Esophagus muscularis mucosa (tissue), 4 donors: ENCODE data around the gene COL26A1. TPM values are rescaled to one million over a fixed set of nuclear protein-coding genes. Genes with fewer than 3 reads are reported as not detected.
"Not testable (repeated sequence)": the region's sequence is repeated elsewhere in the genome, so short reads cannot be mapped to it uniquely, and the experiment has no call there.

ENCODE experiments used
- DNase-seq: peaks from one replicate; pipeline ENCODE4 v3.0.0-alpha.2; 2017; ENCODE audit errors: extremely low spot score
- H3K27ac ChIP-seq, 4 donors: fragments of 200-600 bp; sonication (generic); replicated peaks in 1 of 4; 1 replicate in 3 of 4; 2 replicates in 1 of 4; pipeline ENCODE4 v1.5.1; 2016 to 2019; ENCODE audit warnings: mild to moderate bottlenecking in 1 of 4
- H3K27me3 ChIP-seq, 4 donors: fragments of 200-600 bp; sonication (generic); one replicate each; pipeline versions ENCODE4 v1.5.1 to v1.6.0; 2016 to 2019
- H3K36me3 ChIP-seq, 4 donors: fragments of 200-600 bp; sonication (generic); one replicate each; pipeline ENCODE4 v1.5.1; 2016 to 2019
- H3K4me1 ChIP-seq, 4 donors: fragments of 200-600 bp; sonication (generic); one replicate each; pipeline ENCODE4 v1.5.1; 2016 to 2019
- H3K4me3 ChIP-seq, 4 donors: fragments of 200-600 bp; sonication (generic); 1 replicate in 2 of 4; 2 replicates in 2 of 4; pipeline ENCODE4 v1.5.1; 2016 to 2019; ENCODE audit warnings: mild to moderate bottlenecking in 4 of 4, moderate library complexity in 1 of 4
- H3K9me3 ChIP-seq, 4 donors: fragments of 200-600 bp; sonication (generic); 1 replicate in 3 of 4; 2 replicates in 1 of 4; pipeline ENCODE4 v1.5.1; 2016 to 2019
- EP300 ChIP-seq: sonication (generic); formaldehyde crosslinking; IDR thresholded peaks from one replicate; pipeline ENCODE4 v1.6.1; 2017; ENCODE audit warnings: antibody characterized with exemption
- POLR2A ChIP-seq: fragments of 450-650 bp; IDR thresholded peaks from one replicate; pipeline ENCODE4 v1.6.1; 2017; ENCODE audit warnings: antibody characterized with exemption, moderate library complexity, mild to moderate bottlenecking, low read depth
- POLR2AphosphoS5 ChIP-seq, 2 donors: sonication (generic); formaldehyde crosslinking; IDR thresholded peaks; one replicate each; pipeline ENCODE4 v1.6.1; 2017; ENCODE audit warnings: antibody characterized with exemption in 2 of 2
- WGBS: methylation state at CpG from one replicate; pipeline ENCODE4 v1.1.5; 2018; 5-methylcytosine and 5-hydroxymethylcytosine counted together
- intact Hi-C: fragments of 100-400 bp; cut with DNase I; formaldehyde crosslinking; loops from one replicate; pipeline ENCODE4 v1.15.1; 2023
- total RNA-seq, 4 donors: library from RNA; depleted of rRNA; stranded (reverse); fragments of >200 nt; gene quantifications; one replicate each; pipeline versions ENCODE4 v1.1.0 to v1.2.1, GENCODE V29; 2016
- TF ChIP-seq, protein P1 (sequence below), 3 experiments: fragments of 200-600 bp in 2 of 3; fragments of 450-650 bp in 1 of 3; sonication (generic) in 2 of 3; IDR thresholded peaks; one replicate each; pipeline ENCODE4 v1.5.1; 2017 to 2019; ENCODE audit warnings: antibody characterized with exemption in 3 of 3, mild to moderate bottlenecking in 2 of 3, moderate library complexity in 1 of 3

The COL26A1 gene
- total RNA-seq, 4 donors from 2014 or later: not detected

DNA sequence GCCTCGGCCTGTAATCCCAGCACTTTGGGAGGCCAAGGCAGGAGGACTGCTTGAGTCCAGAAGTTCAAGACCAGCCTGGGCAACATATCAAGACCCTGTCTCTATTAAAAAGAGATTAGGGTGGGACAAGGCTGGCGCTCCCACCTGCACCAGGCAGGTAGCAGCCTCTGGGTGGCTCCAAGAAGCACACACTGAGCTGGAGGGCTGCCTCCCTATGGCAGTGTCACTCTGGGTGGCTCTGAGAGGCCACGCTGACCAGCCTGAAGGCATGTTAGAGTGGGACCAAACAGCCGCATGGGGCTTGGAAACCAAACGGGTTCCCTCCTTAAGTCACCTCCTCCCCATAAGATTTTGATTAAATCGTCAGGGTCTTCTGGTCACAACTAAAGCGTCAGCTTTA is 19.8 kb upstream of the COL26A1 start:
- TF ChIP-seq POLR2AphosphoS5 (IDR thresholded peaks at IDR 0.05) (no peak), POLR2A (no peak), EP300 (no peak)
- TF ChIP-seq, protein P1, sequence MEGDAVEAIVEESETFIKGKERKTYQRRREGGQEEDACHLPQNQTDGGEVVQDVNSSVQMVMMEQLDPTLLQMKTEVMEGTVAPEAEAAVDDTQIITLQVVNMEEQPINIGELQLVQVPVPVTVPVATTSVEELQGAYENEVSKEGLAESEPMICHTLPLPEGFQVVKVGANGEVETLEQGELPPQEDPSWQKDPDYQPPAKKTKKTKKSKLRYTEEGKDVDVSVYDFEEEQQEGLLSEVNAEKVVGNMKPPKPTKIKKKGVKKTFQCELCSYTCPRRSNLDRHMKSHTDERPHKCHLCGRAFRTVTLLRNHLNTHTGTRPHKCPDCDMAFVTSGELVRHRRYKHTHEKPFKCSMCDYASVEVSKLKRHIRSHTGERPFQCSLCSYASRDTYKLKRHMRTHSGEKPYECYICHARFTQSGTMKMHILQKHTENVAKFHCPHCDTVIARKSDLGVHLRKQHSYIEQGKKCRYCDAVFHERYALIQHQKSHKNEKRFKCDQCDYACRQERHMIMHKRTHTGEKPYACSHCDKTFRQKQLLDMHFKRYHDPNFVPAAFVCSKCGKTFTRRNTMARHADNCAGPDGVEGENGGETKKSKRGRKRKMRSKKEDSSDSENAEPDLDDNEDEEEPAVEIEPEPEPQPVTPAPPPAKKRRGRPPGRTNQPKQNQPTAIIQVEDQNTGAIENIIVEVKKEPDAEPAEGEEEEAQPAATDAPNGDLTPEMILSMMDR (IDR thresholded peaks at IDR 0.05): no peak
- H3K27ac ChIP-seq: no peak overlapping the region
- peaks cover 0 to 6% (median 0%) of the 10 kb centered on the region in 4 donors for H3K27me3 ChIP-seq
- H3K4me1 ChIP-seq: no peaks in the 10 kb centered on the region
- H3K9me3 ChIP-seq: no peaks in the 10 kb centered on the region
- DNase-seq: no peak
- H3K4me3 ChIP-seq: no peak overlapping the region
- H3K36me3 ChIP-seq: no peaks in the 10 kb centered on the region
- 84% methylated on average over 7 of the region's 7 CpGs for WGBS
- intact Hi-C loops: no loop called here

DNA sequence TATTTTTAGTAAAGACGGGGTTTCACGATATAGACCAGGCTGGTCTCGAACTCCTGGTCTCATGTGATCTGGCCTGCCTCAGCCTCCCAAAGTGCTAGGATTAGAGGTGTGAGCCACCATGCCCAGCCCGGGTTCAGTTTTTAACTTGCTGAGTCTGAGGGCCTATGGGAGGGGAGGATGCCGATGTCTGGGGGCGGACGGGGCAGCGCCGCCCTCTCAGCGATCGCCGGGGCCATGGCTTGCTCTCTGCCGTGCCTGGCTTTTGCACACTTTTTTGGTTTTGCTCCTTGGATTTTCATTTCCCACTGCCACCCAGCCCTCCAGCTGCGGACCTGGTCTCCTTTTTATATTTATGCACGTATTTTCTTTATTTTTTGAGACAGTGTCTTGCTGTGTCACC is 15.2 kb upstream of the COL26A1 start:
- WGBS: 88% methylated on average over 15 of the region's 15 CpGs

DNA sequence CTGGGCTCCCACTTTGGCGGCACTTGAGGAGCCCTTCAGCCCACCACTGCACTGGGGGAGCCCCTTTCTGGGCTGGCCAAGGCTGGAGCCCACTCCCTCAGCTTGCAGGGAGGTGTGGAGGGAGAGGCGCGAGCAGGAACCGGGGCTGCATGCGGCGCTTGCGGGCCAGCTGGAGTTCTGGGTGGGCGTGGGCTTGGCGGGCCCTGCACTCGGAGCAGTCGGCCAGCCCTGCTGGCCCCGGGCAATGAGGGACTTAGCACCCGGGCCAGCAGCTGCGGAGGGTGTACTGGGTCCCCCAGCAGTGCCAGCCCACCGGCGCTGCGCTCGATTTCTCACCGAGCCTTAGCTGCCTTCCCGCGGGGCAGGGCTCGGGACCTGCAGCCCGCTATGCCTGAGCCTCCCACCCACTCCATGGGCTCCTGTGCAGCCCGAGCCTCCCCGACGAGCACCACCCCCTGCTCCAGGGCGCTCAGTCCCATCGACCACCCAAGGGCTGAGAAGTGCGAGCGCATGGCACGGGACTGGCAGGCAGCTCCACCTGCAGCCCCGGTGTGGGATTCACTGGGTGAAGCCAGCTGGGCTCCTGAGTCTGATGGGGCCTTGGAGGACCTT is 14.1 kb upstream of the COL26A1 start:
- H3K9me3 ChIP-seq, H3K36me3 ChIP-seq, intact Hi-C loops, DNase-seq, H3K27ac ChIP-seq, H3K4me3 ChIP-seq, H3K4me1 ChIP-seq: not testable (repeated sequence)
- H3K27me3 ChIP-seq: peaks cover 0 to 42% (median 0%) of the 10 kb centered on the region in 4 donors
- WGBS: 91% methylated on average over 16 of the region's 32 CpGs

More for the DNA sequence above, 15.2 kb upstream of the COL26A1 start:
- Histone ChIP-seq H3K27me3 (peaks cover 0 to 36% (median 0%) of the 10 kb centered on the region in 4 donors), H3K27ac (no peak overlapping the region), H3K4me1 (no peaks in the 10 kb centered on the region), H3K9me3 (no peaks in the 10 kb centered on the region), H3K4me3 (no peak overlapping the region), H3K36me3 (no peaks in the 10 kb centered on the region)
- no peak for DNase-seq
- intact Hi-C loops: no loop called here
- TF ChIP-seq POLR2A (no peak), POLR2AphosphoS5 (IDR thresholded peaks at IDR 0.05) (no peak), EP300 (no peak)
- TF ChIP-seq, protein P1 (IDR thresholded peaks at IDR 0.05): no peak

DNA sequence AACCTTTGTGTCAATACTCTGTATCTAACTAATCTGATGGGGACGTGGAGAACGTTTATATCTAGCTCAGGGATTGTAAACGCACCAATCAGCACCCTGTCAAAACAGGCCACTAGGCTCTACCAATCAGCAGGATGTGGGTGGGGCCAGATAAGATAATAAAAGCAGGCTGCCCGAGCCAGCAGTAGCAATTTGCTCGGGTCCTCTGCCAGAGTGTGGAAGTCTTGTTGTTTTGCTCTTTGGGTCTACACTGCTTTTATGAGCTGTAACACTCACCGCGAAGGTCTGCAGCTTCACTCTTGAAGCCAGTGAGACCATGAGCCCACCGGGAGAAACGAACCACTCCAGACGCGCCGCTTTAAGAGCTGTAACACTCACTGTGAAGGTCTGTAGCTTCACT is 13.4 kb upstream of the COL26A1 start:
- intact Hi-C loops, DNase-seq, H3K4me1 ChIP-seq, H3K27ac ChIP-seq, H3K4me3 ChIP-seq, H3K9me3 ChIP-seq, H3K36me3 ChIP-seq: not testable (repeated sequence)
- 79% methylated on average over 12 of the region's 12 CpGs for WGBS
- peaks cover 0 to 47% (median 0%) of the 10 kb centered on the region in 4 donors for H3K27me3 ChIP-seq

DNA sequence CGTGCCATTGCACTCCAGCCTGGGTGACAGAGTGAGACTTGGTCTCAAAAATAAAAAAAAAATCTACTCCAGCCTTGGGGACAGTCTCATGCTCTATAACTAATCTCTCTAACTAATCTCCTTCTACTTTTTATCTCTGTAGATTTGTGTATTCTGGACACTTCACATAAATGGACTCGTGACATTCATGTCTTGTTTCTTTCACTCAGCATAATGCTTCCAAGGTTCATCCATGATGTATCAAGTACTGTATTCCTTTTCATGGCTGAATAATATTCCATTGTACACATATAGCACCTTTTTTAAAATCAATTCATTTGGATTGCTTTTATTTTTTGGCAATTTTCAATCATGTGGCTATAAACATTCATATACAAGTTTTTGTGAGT is 9.8 kb upstream of the COL26A1 start:
- TF ChIP-seq, protein P1 (IDR thresholded peaks at IDR 0.05): no peak
- no peak for TF ChIP-seq POLR2A
- TF ChIP-seq POLR2AphosphoS5 (IDR thresholded peaks at IDR 0.05): no peak
- TF ChIP-seq EP300: no peak
- H3K9me3 ChIP-seq: no peaks in the 10 kb centered on the region
- H3K27me3 ChIP-seq: peaks cover 0 to 60% (median 0%) of the 10 kb centered on the region in 4 donors
- H3K36me3 ChIP-seq: no peaks in the 10 kb centered on the region
- no peak overlapping the region for H3K4me3 ChIP-seq
- no peaks in the 10 kb centered on the region for H3K4me1 ChIP-seq
- DNase-seq: no peak
- no peak overlapping the region for H3K27ac ChIP-seq
- WGBS: 46% methylated on average over 2 of the region's 2 CpGs
- intact Hi-C loops: no loop called here

DNA sequence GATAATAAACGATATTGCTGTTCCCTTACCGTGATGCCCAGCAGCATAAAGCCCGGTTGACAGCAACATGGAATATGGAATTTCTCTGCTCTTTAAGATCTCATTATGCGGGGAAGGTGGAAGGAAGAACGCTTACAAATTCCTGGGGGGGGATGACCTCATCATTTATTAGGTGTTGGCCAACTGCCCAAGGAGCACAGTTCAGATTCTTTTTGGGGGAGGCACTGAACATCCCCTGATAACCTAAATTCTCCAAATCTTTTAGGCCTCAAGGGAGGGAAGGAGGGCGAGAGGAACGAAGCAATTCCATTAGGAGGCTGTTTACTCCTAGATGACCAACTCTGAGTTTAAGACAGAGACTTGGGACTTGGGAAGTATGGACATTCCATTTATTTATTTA is 5.2 kb upstream of the COL26A1 start:
- no peaks in the 10 kb centered on the region for H3K36me3 ChIP-seq
- H3K27ac ChIP-seq: no peak overlapping the region
- peaks cover 0 to under 1% (median under 1%) of the 10 kb centered on the region in 4 donors for H3K4me1 ChIP-seq
- intact Hi-C loops: no loop called here
- 56% methylated on average over 7 of the region's 7 CpGs for WGBS
- DNase-seq: no peak
- no peak overlapping the region for H3K4me3 ChIP-seq
- H3K9me3 ChIP-seq: no peaks in the 10 kb centered on the region
- H3K27me3 ChIP-seq: peaks cover 0 to 38% (median 0%) of the 10 kb centered on the region in 4 donors
- TF ChIP-seq POLR2AphosphoS5 (IDR thresholded peaks at IDR 0.05): no peak
- no peak for TF ChIP-seq POLR2A
- TF ChIP-seq EP300: no peak
- TF ChIP-seq, protein P1 (IDR thresholded peaks at IDR 0.05): no peak
